SH-SY5Y (cell line): ENCODE results near the gene FGFR1OP2.

Source experiments
- GATA2 ChIP-seq: IDR thresholded peaks from 2 replicates; pipeline ENCODE4 v1.6.1; 2011; ENCODE audit warnings: mild to moderate bottlenecking, low read depth, low read length
- GATA3 ChIP-seq: IDR thresholded peaks from 2 replicates; pipeline ENCODE4 v1.6.1; 2011; ENCODE audit warnings: low read depth, mild to moderate bottlenecking, low read length, moderate library complexity

DNA sequence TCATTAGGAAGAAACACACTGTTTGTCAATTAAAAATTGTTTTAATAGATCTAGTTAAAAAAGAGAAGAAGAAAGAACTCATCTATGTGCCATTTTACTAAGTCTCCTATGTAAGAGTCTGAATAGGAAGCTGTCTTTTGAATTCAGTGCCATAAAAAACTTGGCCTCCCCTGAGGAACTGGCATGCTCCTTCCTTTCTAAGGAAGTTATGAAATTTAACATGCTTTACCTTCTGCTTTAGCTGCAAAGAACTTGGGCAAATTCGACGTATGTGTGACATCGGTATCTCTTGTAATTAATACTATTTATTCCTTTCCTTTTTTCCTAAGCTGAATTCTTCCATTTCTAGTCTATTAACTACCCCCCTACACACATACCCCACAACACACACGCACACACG, 63.4 kb downstream of the FGFR1OP2 start:
- no peak for TF ChIP-seq GATA2
- TF ChIP-seq GATA3: no peak
